ENCODE measurements around the gene EPHA1.

GRCh38 chr7:143444063-143444782 is 35.6 kb upstream of the EPHA1 start:
- TF ChIP-seq CTCF (IDR thresholded peaks at IDR 0.05 in 8 of 11, conservative IDR thresholded peaks at IDR 0.05 in 3 of 11) (no peak), POLR2AphosphoS5 (IDR thresholded peaks at IDR 0.05) (no peak), POLR2A (IDR thresholded peaks at IDR 0.05) (no peak)
